Vagina (tissue), 2 donors: ENCODE results near the gene ZBTB12. TPM values are rescaled to one million over a fixed set of nuclear protein-coding genes. Genes with fewer than 3 reads are reported as not detected.
"Not testable (repeated sequence)": the region's sequence is repeated elsewhere in the genome, so short reads cannot be mapped to it uniquely, and the experiment has no call there.

ENCODE experiments used
- DNase-seq, 2 donors: peaks; one replicate each; pipeline ENCODE4 v3.0.0-alpha.2; 2017; ENCODE audit errors: extremely low spot score in 2 of 2
- H3K27ac ChIP-seq: fragments of 200-600 bp; sonication (generic); one replicate; pipeline ENCODE4 v1.5.1; 2019
- H3K27me3 ChIP-seq: fragments of 200-600 bp; sonication (generic); one replicate; pipeline ENCODE4 v1.5.1; 2019
- H3K36me3 ChIP-seq, 2 donors: fragments of 200-600 bp; sonication (generic); one replicate each; pipeline ENCODE4 v1.5.1; 2017 to 2019
- H3K4me1 ChIP-seq: fragments of 200-600 bp; sonication (generic); one replicate; pipeline ENCODE4 v1.5.1; 2019
- H3K4me3 ChIP-seq, 2 donors: fragments of 200-600 bp; sonication (generic); 1 replicate in 1 of 2; 2 replicates in 1 of 2; pipeline ENCODE4 v1.5.1; 2016 to 2019
- H3K9me3 ChIP-seq: fragments of 200-600 bp; sonication (generic); one replicate; pipeline ENCODE4 v1.5.1; 2019
- POLR2A ChIP-seq, 2 donors: fragments of 450-650 bp; IDR thresholded peaks; one replicate each; pipeline ENCODE4 v1.6.1; 2017; ENCODE audit warnings: antibody characterized with exemption in 2 of 2, mild to moderate bottlenecking in 2 of 2, moderate library complexity in 2 of 2
- POLR2AphosphoS5 ChIP-seq, 2 donors: sonication (generic); formaldehyde crosslinking; IDR thresholded peaks; one replicate each; pipeline ENCODE4 v1.9.0; 2017; ENCODE audit warnings: antibody characterized with exemption in 2 of 2, mild to moderate bottlenecking in 2 of 2, low read depth in 1 of 2; ENCODE audit not compliant: insufficient read depth in 1 of 2
- intact Hi-C: fragments of 100-400 bp; cut with DNase I; formaldehyde crosslinking; loops from one replicate; pipeline ENCODE4 v1.15.1; 2023
- small RNA-seq: library from RNA; depleted of rRNA; stranded (forward); fragments of <200 nt; gene quantifications from one replicate; pipeline ENCODE3, GENCODE V24; 2016
- total RNA-seq: library from RNA; depleted of rRNA; stranded (reverse); fragments of >200 nt; gene quantifications from one replicate; pipeline ENCODE4 v1.2.3, GENCODE V29; 2016
- TF ChIP-seq, protein P1 (sequence below), 3 experiments: fragments of 450-650 bp in 2 of 3; fragments of 200-600 bp in 1 of 3; sonication (generic) in 1 of 3; IDR thresholded peaks; one replicate each; pipeline ENCODE4 v1.5.1; 2017 to 2019; ENCODE audit warnings: antibody characterized with exemption in 3 of 3, mild to moderate bottlenecking in 2 of 3, moderate library complexity in 2 of 3

The ZBTB12 gene
- total RNA-seq, 1 donor from 2014 or later: 1.7 TPM

GRCh38 chr6:31858707-31859106 lies 43.2 kb downstream of the ZBTB12 start:
- no peak overlapping the region for H3K4me3 ChIP-seq
- no peaks in the 10 kb centered on the region for H3K27me3 ChIP-seq
- no peaks in the 10 kb centered on the region for H3K9me3 ChIP-seq
- TF ChIP-seq POLR2A (IDR thresholded peaks at IDR 0.05): no peak
- intact Hi-C loops: no loop called here
- H3K27ac ChIP-seq: no peak overlapping the region
- peaks cover 16% of the 10 kb centered on the region for H3K4me1 ChIP-seq
- no peak for DNase-seq
- H3K36me3 ChIP-seq: peaks cover 0 to 15% of the 10 kb centered on the region in 2 donors

- H3K4me1 ChIP-seq: peaks cover 11% of the 10 kb centered on the region
- DNase-seq, H3K9me3 ChIP-seq, intact Hi-C loops, H3K27me3 ChIP-seq, H3K27ac ChIP-seq, H3K4me3 ChIP-seq: not testable (repeated sequence)
- H3K36me3 ChIP-seq: peaks cover 0 to 15% of the 10 kb centered on the region in 2 donors
These were observed 44.1 kb downstream of the ZBTB12 start for GRCh38 chr6:31857774-31858173.

DNA sequence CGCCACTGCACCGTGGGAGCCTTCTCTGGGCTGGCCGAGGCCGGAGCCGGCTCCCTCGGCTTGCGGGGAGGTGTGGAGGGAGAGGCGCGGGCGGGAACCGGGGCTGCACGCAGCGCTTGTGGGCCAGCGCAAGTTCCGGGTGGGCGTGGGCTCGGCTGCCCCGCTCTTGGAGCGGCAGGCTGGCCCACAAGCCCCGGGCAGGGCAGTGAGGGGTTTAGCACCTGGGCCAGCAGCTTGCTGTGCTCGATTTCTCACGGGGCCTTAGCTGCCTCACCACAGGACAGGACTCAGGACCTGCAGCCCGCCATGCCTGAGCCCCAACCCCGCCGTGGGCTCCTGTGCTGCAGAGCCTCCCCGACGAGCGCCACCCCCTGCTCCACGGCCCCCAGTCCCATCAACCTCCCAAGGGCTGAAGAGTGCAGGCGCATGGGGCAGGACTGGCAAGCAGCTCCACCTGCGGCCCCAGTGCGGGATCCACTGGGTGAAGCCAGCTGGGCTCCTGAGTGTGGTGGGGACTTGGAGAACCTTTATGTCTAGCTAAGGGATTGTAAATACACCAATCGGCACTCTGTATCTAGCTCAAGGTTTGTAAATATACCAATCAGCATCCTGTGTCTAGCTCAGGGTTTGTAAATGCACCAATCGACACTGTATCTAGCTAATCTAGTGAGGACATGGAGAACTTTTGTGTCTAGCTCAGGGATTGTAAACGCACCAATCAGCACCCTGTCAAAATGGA lies 49.7 kb downstream of the ZBTB12 start:
- H3K4me3 ChIP-seq, H3K27me3 ChIP-seq, H3K36me3 ChIP-seq, DNase-seq, intact Hi-C loops, H3K9me3 ChIP-seq, H3K4me1 ChIP-seq, H3K27ac ChIP-seq: not testable (repeated sequence)

- intact Hi-C loops: no loop called here
- Histone ChIP-seq H3K27ac (no peak overlapping the region), H3K27me3 (no peaks in the 10 kb centered on the region), H3K36me3 (no peaks in the 10 kb centered on the region), H3K9me3 (no peaks in the 10 kb centered on the region), H3K4me1 (no peaks in the 10 kb centered on the region), H3K4me3 (no peak overlapping the region)
- TF ChIP-seq POLR2A (IDR thresholded peaks at IDR 0.05) (no peak), POLR2AphosphoS5 (IDR thresholded peaks at IDR 0.05; ENCODE audit: insufficient read depth in 1 of 2, low read depth in 1 of 2) (no peak)
- TF ChIP-seq, protein P1, sequence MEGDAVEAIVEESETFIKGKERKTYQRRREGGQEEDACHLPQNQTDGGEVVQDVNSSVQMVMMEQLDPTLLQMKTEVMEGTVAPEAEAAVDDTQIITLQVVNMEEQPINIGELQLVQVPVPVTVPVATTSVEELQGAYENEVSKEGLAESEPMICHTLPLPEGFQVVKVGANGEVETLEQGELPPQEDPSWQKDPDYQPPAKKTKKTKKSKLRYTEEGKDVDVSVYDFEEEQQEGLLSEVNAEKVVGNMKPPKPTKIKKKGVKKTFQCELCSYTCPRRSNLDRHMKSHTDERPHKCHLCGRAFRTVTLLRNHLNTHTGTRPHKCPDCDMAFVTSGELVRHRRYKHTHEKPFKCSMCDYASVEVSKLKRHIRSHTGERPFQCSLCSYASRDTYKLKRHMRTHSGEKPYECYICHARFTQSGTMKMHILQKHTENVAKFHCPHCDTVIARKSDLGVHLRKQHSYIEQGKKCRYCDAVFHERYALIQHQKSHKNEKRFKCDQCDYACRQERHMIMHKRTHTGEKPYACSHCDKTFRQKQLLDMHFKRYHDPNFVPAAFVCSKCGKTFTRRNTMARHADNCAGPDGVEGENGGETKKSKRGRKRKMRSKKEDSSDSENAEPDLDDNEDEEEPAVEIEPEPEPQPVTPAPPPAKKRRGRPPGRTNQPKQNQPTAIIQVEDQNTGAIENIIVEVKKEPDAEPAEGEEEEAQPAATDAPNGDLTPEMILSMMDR (IDR thresholded peaks at IDR 0.05): no peak
- no peak for DNase-seq
These were observed 50.4 kb downstream of the ZBTB12 start for GRCh38 chr6:31851485-31851832.

- intact Hi-C loops: no loop called here
- Histone ChIP-seq H3K9me3 (no peaks in the 10 kb centered on the region), H3K4me3 (no peak overlapping the region), H3K27me3 (no peaks in the 10 kb centered on the region), H3K27ac (no peak overlapping the region), H3K4me1 (no peaks in the 10 kb centered on the region), H3K36me3 (no peaks in the 10 kb centered on the region)
- no peak for DNase-seq
- no peak for TF ChIP-seq POLR2AphosphoS5 (IDR thresholded peaks at IDR 0.05; ENCODE audit: insufficient read depth in 1 of 2, low read depth in 1 of 2)
- TF ChIP-seq, protein P1 (IDR thresholded peaks at IDR 0.05): no peak
- TF ChIP-seq POLR2A (IDR thresholded peaks at IDR 0.05): no peak
These were observed 51.0 kb downstream of the ZBTB12 start for GRCh38 chr6:31850765-31851484.

Small RNAs within 50 kb of the gene (small RNA-seq; reads per million reads assigned to genes)
- gene AL645922.1: not detected

Other genes with a start within 250 kb of the ZBTB12 start
- 139 TPM for gene BAG6, start 249.4 kb downstream of the ZBTB12 start, total RNA-seq
- gene APOM, start 246.2 kb downstream of the ZBTB12 start, total RNA-seq: not detected
- 15.2 TPM for gene C6orf47, start 241.3 kb downstream of the ZBTB12 start, total RNA-seq
- gene GPANK1, start 237.1 kb downstream of the ZBTB12 start, total RNA-seq: 16.9 TPM
- 219 TPM for gene CSNK2B, start 236.0 kb downstream of the ZBTB12 start, total RNA-seq
- 7.4 TPM for gene LY6G5B, start 232.1 kb downstream of the ZBTB12 start, total RNA-seq
- 1.7 TPM for gene LY6G5C, start 221.0 kb downstream of the ZBTB12 start, total RNA-seq
- gene ABHD16A, start 198.8 kb downstream of the ZBTB12 start, total RNA-seq: 53.0 TPM
- gene LY6G6F, start 195.2 kb downstream of the ZBTB12 start, total RNA-seq: not detected
- not detected for gene LY6G6D, start 186.7 kb downstream of the ZBTB12 start, total RNA-seq
- not detected for gene LY6G6C, start 180.3 kb downstream of the ZBTB12 start, total RNA-seq
- not detected for gene MPIG6B, start 178.7 kb downstream of the ZBTB12 start, total RNA-seq
- 108 TPM for gene DDAH2, start 172.8 kb downstream of the ZBTB12 start, total RNA-seq
- 250 TPM for gene CLIC1, start 165.6 kb downstream of the ZBTB12 start, total RNA-seq
- gene MSH5, start 162.1 kb downstream of the ZBTB12 start, total RNA-seq: 11.0 TPM
- not detected for gene SAPCD1, start 139.4 kb downstream of the ZBTB12 start, total RNA-seq
- 0.74 TPM for gene VWA7, start 124.8 kb downstream of the ZBTB12 start, total RNA-seq
- gene VARS1, start 106.3 kb downstream of the ZBTB12 start, total RNA-seq: 39.8 TPM
- gene LSM2, start 95.1 kb downstream of the ZBTB12 start, total RNA-seq: 51.6 TPM
- gene HSPA1L, start 86.8 kb downstream of the ZBTB12 start, total RNA-seq: 0.98 TPM
- gene HSPA1A, start 86.5 kb downstream of the ZBTB12 start, total RNA-seq: 345 TPM
- gene HSPA1B, start 74.3 kb downstream of the ZBTB12 start, total RNA-seq: 466 TPM
- 26.0 TPM for gene NEU1, start 39.3 kb downstream of the ZBTB12 start, total RNA-seq
- 5.9 TPM for gene SLC44A4, start 23.1 kb downstream of the ZBTB12 start, total RNA-seq
- 45.2 TPM for gene EHMT2, start 4.4 kb downstream of the ZBTB12 start, total RNA-seq
- gene C2, start 25.6 kb upstream of the ZBTB12 start, total RNA-seq: 2.9 TPM
- 9.6 TPM for gene CFB, start 44.0 kb upstream of the ZBTB12 start, total RNA-seq
- gene NELFE, start 56.9 kb upstream of the ZBTB12 start, total RNA-seq: 100 TPM
- gene SKIC2, start 57.1 kb upstream of the ZBTB12 start, total RNA-seq: 35.4 TPM
- 15.5 TPM for gene DXO, start 70.1 kb upstream of the ZBTB12 start, total RNA-seq
- gene C4A, start 80.0 kb upstream of the ZBTB12 start, total RNA-seq: 31.4 TPM
- 23.1 TPM for gene C4B, start 112.7 kb upstream of the ZBTB12 start, total RNA-seq
- gene CYP21A2, start 136.3 kb upstream of the ZBTB12 start, total RNA-seq: 9.3 TPM
- gene TNXB, start 207.3 kb upstream of the ZBTB12 start, total RNA-seq: 207 TPM
- 76.6 TPM for gene ATF6B, start 226.2 kb upstream of the ZBTB12 start, total RNA-seq
- gene FKBPL, start 228.2 kb upstream of the ZBTB12 start, total RNA-seq: 2.7 TPM
- gene PRRT1, start 249.9 kb upstream of the ZBTB12 start, total RNA-seq: 8.8 TPM